Esophagus muscularis mucosa (tissue), 4 donors: ENCODE data around the gene STAMBP. TPM values are rescaled to one million over a fixed set of nuclear protein-coding genes. Genes with fewer than 3 reads are reported as not detected.

Experiments
- DNase-seq: peaks from one replicate; pipeline ENCODE4 v3.0.0-alpha.2; 2017; ENCODE audit errors: extremely low spot score
- H3K27ac ChIP-seq, 4 donors: fragments of 200-600 bp; sonication (generic); replicated peaks in 1 of 4; 1 replicate in 3 of 4; 2 replicates in 1 of 4; pipeline ENCODE4 v1.5.1; 2016 to 2019; ENCODE audit warnings: mild to moderate bottlenecking in 1 of 4
- H3K27me3 ChIP-seq, 4 donors: fragments of 200-600 bp; sonication (generic); one replicate each; pipeline versions ENCODE4 v1.5.1 to v1.6.0; 2016 to 2019
- H3K36me3 ChIP-seq, 4 donors: fragments of 200-600 bp; sonication (generic); one replicate each; pipeline ENCODE4 v1.5.1; 2016 to 2019
- H3K4me1 ChIP-seq, 4 donors: fragments of 200-600 bp; sonication (generic); one replicate each; pipeline ENCODE4 v1.5.1; 2016 to 2019
- H3K4me3 ChIP-seq, 4 donors: fragments of 200-600 bp; sonication (generic); 1 replicate in 2 of 4; 2 replicates in 2 of 4; pipeline ENCODE4 v1.5.1; 2016 to 2019; ENCODE audit warnings: mild to moderate bottlenecking in 4 of 4, moderate library complexity in 1 of 4
- H3K9me3 ChIP-seq, 4 donors: fragments of 200-600 bp; sonication (generic); 1 replicate in 3 of 4; 2 replicates in 1 of 4; pipeline ENCODE4 v1.5.1; 2016 to 2019
- EP300 ChIP-seq: sonication (generic); formaldehyde crosslinking; IDR thresholded peaks from one replicate; pipeline ENCODE4 v1.6.1; 2017; ENCODE audit warnings: antibody characterized with exemption
- POLR2A ChIP-seq: fragments of 450-650 bp; IDR thresholded peaks from one replicate; pipeline ENCODE4 v1.6.1; 2017; ENCODE audit warnings: antibody characterized with exemption, moderate library complexity, mild to moderate bottlenecking, low read depth
- POLR2AphosphoS5 ChIP-seq, 2 donors: sonication (generic); formaldehyde crosslinking; IDR thresholded peaks; one replicate each; pipeline ENCODE4 v1.6.1; 2017; ENCODE audit warnings: antibody characterized with exemption in 2 of 2
- WGBS: methylation state at CpG from one replicate; pipeline ENCODE4 v1.1.5; 2018; 5-methylcytosine and 5-hydroxymethylcytosine counted together
- intact Hi-C: fragments of 100-400 bp; cut with DNase I; formaldehyde crosslinking; loops from one replicate; pipeline ENCODE4 v1.15.1; 2023
- total RNA-seq, 4 donors: library from RNA; depleted of rRNA; stranded (reverse); fragments of >200 nt; gene quantifications; one replicate each; pipeline versions ENCODE4 v1.1.0 to v1.2.1, GENCODE V29; 2016
- TF ChIP-seq, protein P1 (sequence below), 3 experiments: fragments of 200-600 bp in 2 of 3; fragments of 450-650 bp in 1 of 3; sonication (generic) in 2 of 3; IDR thresholded peaks; one replicate each; pipeline ENCODE4 v1.5.1; 2017 to 2019; ENCODE audit warnings: antibody characterized with exemption in 3 of 3, mild to moderate bottlenecking in 2 of 3, moderate library complexity in 1 of 3

Gene STAMBP
- total RNA-seq, 4 donors from 2014 or later: 32.3 to 73.8 (median 34.1) TPM

DNA sequence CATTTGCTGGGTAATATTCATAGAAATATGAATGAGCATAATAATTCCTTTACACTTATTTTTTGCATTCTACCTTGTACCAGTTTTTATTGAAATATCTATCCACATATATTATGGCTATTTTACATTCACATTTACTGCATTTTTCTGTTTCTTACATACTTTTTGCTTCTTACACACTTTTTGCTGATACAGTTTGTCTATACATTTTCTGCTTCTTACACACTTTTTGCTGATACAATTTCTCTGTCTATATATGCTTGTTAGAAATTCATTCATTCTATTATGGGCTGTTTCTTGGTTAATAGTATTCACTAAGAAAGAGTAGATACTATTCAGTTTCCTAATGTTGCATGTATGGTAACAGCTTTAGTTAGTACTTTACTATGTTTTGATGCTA is 16.9 kb upstream of the STAMBP start:
- Histone ChIP-seq H3K4me1 (no peaks in the 10 kb centered on the region), H3K27ac (no peak overlapping the region), H3K36me3 (no peaks in the 10 kb centered on the region), H3K4me3 (no peak overlapping the region), H3K27me3 (peaks cover 0 to 5% (median 0%) of the 10 kb centered on the region in 4 donors), H3K9me3 (no peaks in the 10 kb centered on the region)
- intact Hi-C loops: no loop called here
- no peak for DNase-seq
- TF ChIP-seq POLR2AphosphoS5 (IDR thresholded peaks at IDR 0.05) (no peak), POLR2A (no peak), EP300 (no peak)
- TF ChIP-seq, protein P1, sequence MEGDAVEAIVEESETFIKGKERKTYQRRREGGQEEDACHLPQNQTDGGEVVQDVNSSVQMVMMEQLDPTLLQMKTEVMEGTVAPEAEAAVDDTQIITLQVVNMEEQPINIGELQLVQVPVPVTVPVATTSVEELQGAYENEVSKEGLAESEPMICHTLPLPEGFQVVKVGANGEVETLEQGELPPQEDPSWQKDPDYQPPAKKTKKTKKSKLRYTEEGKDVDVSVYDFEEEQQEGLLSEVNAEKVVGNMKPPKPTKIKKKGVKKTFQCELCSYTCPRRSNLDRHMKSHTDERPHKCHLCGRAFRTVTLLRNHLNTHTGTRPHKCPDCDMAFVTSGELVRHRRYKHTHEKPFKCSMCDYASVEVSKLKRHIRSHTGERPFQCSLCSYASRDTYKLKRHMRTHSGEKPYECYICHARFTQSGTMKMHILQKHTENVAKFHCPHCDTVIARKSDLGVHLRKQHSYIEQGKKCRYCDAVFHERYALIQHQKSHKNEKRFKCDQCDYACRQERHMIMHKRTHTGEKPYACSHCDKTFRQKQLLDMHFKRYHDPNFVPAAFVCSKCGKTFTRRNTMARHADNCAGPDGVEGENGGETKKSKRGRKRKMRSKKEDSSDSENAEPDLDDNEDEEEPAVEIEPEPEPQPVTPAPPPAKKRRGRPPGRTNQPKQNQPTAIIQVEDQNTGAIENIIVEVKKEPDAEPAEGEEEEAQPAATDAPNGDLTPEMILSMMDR (IDR thresholded peaks at IDR 0.05): no peak

DNA sequence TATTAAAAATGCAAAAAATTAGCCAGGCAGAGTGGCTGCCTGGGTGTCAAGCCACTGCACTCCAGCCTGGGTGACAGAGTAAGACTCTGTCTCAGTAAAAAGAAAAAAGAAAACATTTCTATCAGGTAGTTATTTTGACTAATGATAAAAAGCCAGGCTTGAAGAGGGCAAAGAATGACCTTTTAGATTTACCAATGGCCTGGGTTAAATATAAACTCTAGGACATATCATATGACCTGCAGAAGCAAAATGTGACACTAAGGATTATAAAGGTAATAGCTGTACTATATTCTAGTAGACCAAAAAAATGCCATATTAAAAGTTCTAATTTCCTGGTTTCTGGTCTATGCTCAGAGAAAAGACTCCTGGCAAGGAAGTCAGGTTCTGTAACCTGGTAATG is 16.1 kb upstream of the STAMBP start:
- no peak for TF ChIP-seq POLR2A
- TF ChIP-seq EP300: no peak
- TF ChIP-seq, protein P1 (IDR thresholded peaks at IDR 0.05): no peak
- no peak for TF ChIP-seq POLR2AphosphoS5 (IDR thresholded peaks at IDR 0.05)
- intact Hi-C loops: no loop called here
- Histone ChIP-seq H3K27me3 (peaks cover 0 to 5% (median 0%) of the 10 kb centered on the region in 4 donors), H3K4me3 (no peak overlapping the region), H3K27ac (no peak overlapping the region), H3K36me3 (no peaks in the 10 kb centered on the region), H3K9me3 (no peaks in the 10 kb centered on the region), H3K4me1 (no peaks in the 10 kb centered on the region)
- no peak for DNase-seq

DNA sequence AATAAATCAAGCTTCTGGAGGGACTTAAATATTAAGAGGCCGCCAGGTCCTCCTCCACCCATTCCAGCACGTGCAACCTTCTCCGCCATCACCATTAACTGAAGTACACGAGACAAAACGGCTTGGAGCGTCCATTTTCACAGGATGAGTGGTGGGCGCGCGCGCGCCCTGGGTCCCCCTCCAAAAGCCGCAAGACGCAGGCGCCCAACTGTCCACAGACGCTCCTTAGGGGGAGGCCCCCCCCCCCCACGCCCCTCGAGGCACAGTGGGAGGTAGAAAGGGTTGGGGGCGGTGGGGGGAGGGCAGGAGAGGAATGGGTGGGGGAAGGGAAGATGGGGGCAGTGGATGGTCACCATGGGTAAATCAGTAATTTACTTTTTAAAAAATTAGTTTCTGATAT is 10.5 kb upstream of the STAMBP start:
- DNase-seq: no peak
- TF ChIP-seq, protein P1 (IDR thresholded peaks at IDR 0.05): no peak
- TF ChIP-seq POLR2AphosphoS5 (IDR thresholded peaks at IDR 0.05) (no peak), POLR2A (no peak), EP300 (no peak)
- H3K27ac ChIP-seq: no peak overlapping the region
- no peak overlapping the region for H3K4me3 ChIP-seq
- no peaks in the 10 kb centered on the region for H3K4me1 ChIP-seq
- WGBS: 64% methylated on average over 5 of the region's 18 CpGs
- H3K36me3 ChIP-seq: no peaks in the 10 kb centered on the region
- intact Hi-C loops: no loop called here
- no peaks in the 10 kb centered on the region for H3K9me3 ChIP-seq
- peaks cover 0 to 5% (median 0%) of the 10 kb centered on the region in 4 donors for H3K27me3 ChIP-seq

DNA sequence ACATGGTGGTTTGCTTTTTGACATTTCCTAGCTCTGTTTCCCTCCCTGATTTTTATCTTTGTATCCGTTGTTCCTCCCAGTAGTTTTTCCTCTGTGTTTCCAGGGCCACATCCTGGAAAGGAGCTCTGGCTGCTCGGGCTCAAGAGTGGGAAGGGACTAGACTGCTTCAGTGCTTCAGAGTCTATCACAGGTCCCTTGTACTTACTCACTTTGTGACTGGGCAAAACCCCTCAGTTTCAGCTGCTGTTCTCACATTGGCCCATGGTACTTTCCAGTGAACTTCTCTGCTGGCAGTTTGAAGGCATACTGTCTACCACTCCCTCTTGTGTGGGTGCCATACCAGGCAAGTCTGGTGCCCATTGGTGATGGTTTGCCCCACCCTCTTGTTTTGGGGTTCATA is 7.5 kb upstream of the STAMBP start:
- Histone ChIP-seq H3K27ac (no peak overlapping the region), H3K4me1 (peaks cover 0 to 11% (median 7%) of the 10 kb centered on the region in 4 donors), H3K9me3 (no peaks in the 10 kb centered on the region), H3K4me3 (no peak overlapping the region), H3K27me3 (peaks cover 0 to 5% (median 0%) of the 10 kb centered on the region in 4 donors), H3K36me3 (no peaks in the 10 kb centered on the region)
- WGBS: 44% methylated on average over 2 of the region's 2 CpGs
- DNase-seq: no peak
- no peak for TF ChIP-seq POLR2A
- TF ChIP-seq EP300: no peak
- TF ChIP-seq, protein P1 (IDR thresholded peaks at IDR 0.05): no peak
- no peak for TF ChIP-seq POLR2AphosphoS5 (IDR thresholded peaks at IDR 0.05)
- intact Hi-C loops: loop anchor here (10.0 kb wide), 4 partner anchors 104 to 514 kb away; partner anchors contain the start of genes BOLA3, DGUOK and TET3

DNA sequence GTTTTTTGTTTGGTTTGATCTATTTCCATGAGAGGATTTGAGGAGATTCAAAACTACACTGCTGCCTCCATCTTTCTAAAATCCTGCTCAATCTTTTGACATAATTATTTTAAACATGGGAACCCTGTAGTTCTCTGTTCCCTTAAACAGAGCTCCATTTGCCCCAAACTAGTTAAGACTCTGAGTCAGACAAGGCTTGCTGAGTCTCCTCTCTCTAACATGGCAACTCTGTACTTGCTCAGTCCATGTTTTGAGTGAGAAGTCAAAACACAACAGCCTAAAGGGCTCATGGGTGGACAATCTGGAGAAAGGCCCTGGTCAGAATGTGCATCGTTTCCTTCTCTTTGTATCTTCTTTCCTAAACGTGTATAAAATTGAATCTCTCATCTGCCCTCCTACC is 7.1 kb upstream of the STAMBP start:
- Histone ChIP-seq H3K4me3 (no peak overlapping the region), H3K4me1 (peaks cover 0 to 11% (median 7%) of the 10 kb centered on the region in 4 donors), H3K9me3 (no peaks in the 10 kb centered on the region), H3K36me3 (no peaks in the 10 kb centered on the region), H3K27ac (no peak overlapping the region), H3K27me3 (peaks cover 0 to under 1% (median 0%) of the 10 kb centered on the region in 4 donors)
- no peak for TF ChIP-seq POLR2A
- TF ChIP-seq POLR2AphosphoS5 (IDR thresholded peaks at IDR 0.05): no peak
- no peak for TF ChIP-seq EP300
- TF ChIP-seq, protein P1 (IDR thresholded peaks at IDR 0.05): no peak
- intact Hi-C loops: loop anchor here (10.0 kb wide), 4 partner anchors 103 to 513 kb away; partner anchors contain the start of genes BOLA3, DGUOK and TET3
- 66% methylated on average over 2 of the region's 2 CpGs for WGBS
- DNase-seq: no peak
